SU-DHL-6 (cell line): ENCODE results near the gene JMJD6.

Experiments
- H2AFZ ChIP-seq: fragments of 200-600 bp; sonication (generic); 2 replicates; pipeline ENCODE4 v1.6.1; 2014; ENCODE audit warnings: low read depth, mild to moderate bottlenecking, moderate library complexity, mixed read lengths, antibody characterized with exemption, low read length; ENCODE audit not compliant: severe bottlenecking
- H3F3A ChIP-seq: fragments of 200-600 bp; shearing (Covaris generic); 2 replicates; pipeline ENCODE4 v1.6.0; 2016; ENCODE audit warnings: antibody characterized with exemption, mild to moderate bottlenecking; ENCODE audit not compliant: insufficient read depth
- H3K27ac ChIP-seq: fragments of 200-600 bp; sonication (generic); 2 replicates; pipeline ENCODE4 v1.5.1; 2016; ENCODE audit warnings: low read depth, mild to moderate bottlenecking, low read length, moderate library complexity, mixed read lengths
- H3K27me3 ChIP-seq: fragments of 200-600 bp; sonication (generic), shearing (Covaris generic); 2 replicates; pipeline ENCODE4 v1.6.0; 2014; ENCODE audit warnings: mild to moderate bottlenecking, low read length
- H3K36me3 ChIP-seq: fragments of 200-600 bp; sonication (generic); 2 replicates; pipeline ENCODE4 v1.6.1; 2014; ENCODE audit warnings: mild to moderate bottlenecking, low read length, mixed read lengths
- H3K4me2 ChIP-seq: fragments of 300-600, 200-600 bp; shearing (Covaris generic), sonication (generic); 2 replicates; pipeline ENCODE4 v1.6.0; 2014; ENCODE audit warnings: low read length, low read depth, mild to moderate bottlenecking; ENCODE audit not compliant: poor library complexity, severe bottlenecking
- H3K4me3 ChIP-seq: fragments of 200-600 bp; sonication (generic); 2 replicates; pipeline ENCODE4 v1.5.1; 2014; ENCODE audit warnings: antibody characterized with exemption, low read length, mild to moderate bottlenecking, mixed read lengths; ENCODE audit not compliant: insufficient read depth, poor library complexity, severe bottlenecking
- H3K79me2 ChIP-seq: fragments of 200-600 bp; sonication (generic); 2 replicates; pipeline ENCODE4 v1.6.1; 2014; ENCODE audit warnings: mild to moderate bottlenecking, low read length, moderate library complexity; ENCODE audit not compliant: insufficient read depth
- H3K9ac ChIP-seq: fragments of 200-600 bp; sonication (generic); 2 replicates; pipeline ENCODE4 v1.7.0; 2014; ENCODE audit warnings: mild to moderate bottlenecking, low read length
- H3K9me2 ChIP-seq: fragments of 200-600 bp; sonication (generic); replicated peaks from 2 replicates; pipeline ENCODE4 v1.6.1; 2014; ENCODE audit warnings: low read length; ENCODE audit not compliant: insufficient read depth
- H3K9me3 ChIP-seq: fragments of 200-600 bp; sonication (generic); 2 replicates; pipeline ENCODE4 v1.6.1; 2014; ENCODE audit warnings: low read length, mixed read lengths; ENCODE audit not compliant: insufficient read depth
- H4K20me1 ChIP-seq: fragments of 200-600 bp; sonication (generic); 2 replicates; pipeline ENCODE4 v1.6.1; 2014; ENCODE audit warnings: low read depth, mild to moderate bottlenecking, antibody characterized with exemption, low read length, moderate library complexity, mixed read lengths
- CTCF ChIP-seq: fragments of 200-600 bp; sonication (generic); IDR thresholded peaks from one replicate; pipeline ENCODE4 v1.5.1; 2017; ENCODE audit warnings: antibody characterized with exemption, mild to moderate bottlenecking, low read length, moderate library complexity; ENCODE audit not compliant: insufficient read depth, poor library complexity, severe bottlenecking
- EZH2phosphoT487 ChIP-seq: fragments of 200-600 bp; sonication (generic), shearing (Covaris generic); conservative IDR thresholded peaks from 2 replicates; pipeline ENCODE4 v1.6.1; 2018; ENCODE audit warnings: mild to moderate bottlenecking, antibody characterized with exemption, low read length, moderate library complexity, mixed read lengths

Gene JMJD6

GRCh38 chr17:76758570-76758969 is 32.2 kb upstream of the JMJD6 start:
- no peak overlapping the region for H3K4me2 ChIP-seq
- TF ChIP-seq CTCF, result no peak
- no peak for TF ChIP-seq EZH2phosphoT487
- H3K36me3 ChIP-seq, result no peaks in the 10 kb centered on the region
- no peak overlapping the region for H3K9ac ChIP-seq
- no peaks in the 10 kb centered on the region for H4K20me1 ChIP-seq
- H3K27ac ChIP-seq, result no peak overlapping the region
- no peaks in the 10 kb centered on the region for H3K9me2 ChIP-seq
- no peak overlapping the region for H3K4me3 ChIP-seq
- H3F3A ChIP-seq, result no peaks in the 10 kb centered on the region; the same call in 1 of the 2 replicates
- no peak overlapping the region for H2AFZ ChIP-seq
- no peaks in the 10 kb centered on the region for H3K79me2 ChIP-seq
- H3K9me3 ChIP-seq, result no peaks in the 10 kb centered on the region
- no peaks in the 10 kb centered on the region for H3K27me3 ChIP-seq

GRCh38 chr17:76757256-76757655 is 30.9 kb upstream of the JMJD6 start:
- no peaks in the 10 kb centered on the region for H3K79me2 ChIP-seq
- H4K20me1 ChIP-seq, result no peaks in the 10 kb centered on the region
- no peaks in the 10 kb centered on the region; the same call in 1 of the 2 replicates for H3F3A ChIP-seq
- H3K36me3 ChIP-seq, result no peaks in the 10 kb centered on the region; the same call in 1 of the 2 replicates
- TF ChIP-seq CTCF, result no peak
- TF ChIP-seq EZH2phosphoT487, result no peak
- H3K9ac ChIP-seq, result no peak overlapping the region
- H3K27me3 ChIP-seq, result no peaks in the 10 kb centered on the region
- H3K9me3 ChIP-seq, result no peaks in the 10 kb centered on the region
- H3K4me2 ChIP-seq, result no peak overlapping the region
- no peak overlapping the region for H3K27ac ChIP-seq
- no peak overlapping the region for H2AFZ ChIP-seq
- H3K4me3 ChIP-seq, result no peak overlapping the region
- no peaks in the 10 kb centered on the region for H3K9me2 ChIP-seq

- no peaks in the 10 kb centered on the region for H3K79me2 ChIP-seq
- no peak overlapping the region for H3K9ac ChIP-seq
- no peak overlapping the region for H3K27ac ChIP-seq
- TF ChIP-seq EZH2phosphoT487 (no peak), CTCF (no peak)
- no peak overlapping the region for H2AFZ ChIP-seq
- no peak overlapping the region for H3K4me3 ChIP-seq
- no peaks in the 10 kb centered on the region for H4K20me1 ChIP-seq
- no peaks in the 10 kb centered on the region for H3K9me3 ChIP-seq
- no peaks in the 10 kb centered on the region for H3F3A ChIP-seq
- H3K27me3 ChIP-seq, result no peaks in the 10 kb centered on the region
- no peaks in the 10 kb centered on the region for H3K9me2 ChIP-seq
- no peaks in the 10 kb centered on the region; the same call in 1 of the 2 replicates for H3K36me3 ChIP-seq
- no peak overlapping the region for H3K4me2 ChIP-seq
Measured at GRCh38 chr17:76755285-76755684, 28.9 kb upstream of the JMJD6 start.
